Measurements from ENCODE around the gene HAPLN2.

The HAPLN2 gene

GRCh38 chr1:156592158-156592909, 26.9 kb upstream of the HAPLN2 start:
- H3K4me3 ChIP-seq (ENCODE audit: control insufficient read depth, low read depth, low read length) = peak overlapping the region; percentile 76
- no peak for TF ChIP-seq CTCF (conservative IDR thresholded peaks at IDR 0.05; ENCODE audit: control insufficient read depth, insufficient read depth, low read depth, low read length)
- no peak for DNase-seq (ENCODE audit: low read depth)

GRCh38 chr1:156592910-156593660, 26.1 kb upstream of the HAPLN2 start:
- no peak for TF ChIP-seq CTCF (conservative IDR thresholded peaks at IDR 0.05; ENCODE audit: control insufficient read depth, insufficient read depth, low read depth, low read length)
- DNase-seq (ENCODE audit: low read depth) = no peak
- H3K4me3 ChIP-seq (ENCODE audit: control insufficient read depth, low read depth, low read length) = no peak overlapping the region

DNA sequence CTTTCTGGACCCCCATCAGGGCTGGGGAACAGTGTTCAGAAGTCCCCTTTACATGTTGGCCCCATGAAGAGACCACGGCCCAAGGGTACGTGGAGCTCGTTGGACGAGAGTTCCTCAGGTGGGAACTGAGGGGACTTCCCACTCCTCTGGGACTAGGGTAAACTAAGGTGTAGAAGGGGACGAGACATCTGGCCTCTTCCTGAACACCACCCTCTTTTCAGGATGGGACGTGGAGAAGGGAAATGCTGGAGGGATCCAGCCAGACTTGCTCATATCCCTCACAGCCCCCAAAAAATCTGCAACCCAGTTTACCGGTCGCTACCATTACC, 25.6 kb upstream of the HAPLN2 start:
- H3K4me3 ChIP-seq (ENCODE audit: control insufficient read depth, low read depth, low read length) = no peak overlapping the region
- TF ChIP-seq CTCF (conservative IDR thresholded peaks at IDR 0.05; ENCODE audit: control insufficient read depth, insufficient read depth, low read depth, low read length) = no peak
- no peak for DNase-seq (ENCODE audit: low read depth)

DNA sequence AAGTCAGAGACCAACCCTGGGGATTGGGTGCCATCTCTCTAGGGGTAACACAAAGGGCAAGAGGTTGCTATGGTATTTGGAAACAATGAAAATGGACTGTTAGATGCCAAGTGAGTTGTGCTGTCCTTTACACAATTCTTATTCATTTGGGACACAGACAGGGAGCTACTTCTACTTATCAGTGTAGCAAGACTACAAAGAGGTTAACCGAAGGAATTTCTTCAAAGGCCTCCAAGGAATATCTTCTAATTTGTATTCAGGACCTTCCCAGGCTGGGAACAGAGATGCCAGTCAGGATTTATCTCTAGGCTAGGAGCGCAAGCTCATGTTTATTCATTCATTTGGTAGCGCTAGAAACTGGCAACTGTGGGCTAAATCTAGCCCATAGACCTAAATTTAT, 25.0 kb upstream of the HAPLN2 start:
- TF ChIP-seq CTCF (conservative IDR thresholded peaks at IDR 0.05; ENCODE audit: control insufficient read depth, insufficient read depth, low read depth, low read length) = no peak
- no peak for DNase-seq (ENCODE audit: low read depth)
- no peak overlapping the region for H3K4me3 ChIP-seq (ENCODE audit: control insufficient read depth, low read depth, low read length)

GRCh38 chr1:156595016-156595415, 24.2 kb upstream of the HAPLN2 start:
- no peak for TF ChIP-seq CTCF (conservative IDR thresholded peaks at IDR 0.05; ENCODE audit: control insufficient read depth, insufficient read depth, low read depth, low read length)
- DNase-seq (ENCODE audit: low read depth) = no peak
- H3K4me3 ChIP-seq (ENCODE audit: control insufficient read depth, low read depth, low read length) = no peak overlapping the region

GRCh38 chr1:156596426-156596825, 22.8 kb upstream of the HAPLN2 start:
- DNase-seq (ENCODE audit: low read depth) = no peak
- H3K4me3 ChIP-seq (ENCODE audit: control insufficient read depth, low read depth, low read length) = no peak overlapping the region
- TF ChIP-seq CTCF (conservative IDR thresholded peaks at IDR 0.05; ENCODE audit: control insufficient read depth, insufficient read depth, low read depth, low read length) = no peak
